Spleen (tissue), 11 donors: ENCODE measurements around the gene RNASE2. TPM values are rescaled to one million over a fixed set of nuclear protein-coding genes. Genes with fewer than 3 reads are reported as not detected.
A peak's percentile ranks its signal among the peaks of the same experiment; 100 is the strongest.

Experiments
- DNase-seq: peaks from one replicate; pipeline ENCODE4 v3.0.0-alpha.2; 2020
- H3K27ac ChIP-seq, 8 donors: fragments of 200-600 bp; sonication (generic) in 7 of 8; 1 replicate in 4 of 8; 2 replicates in 4 of 8; pipeline versions ENCODE4 v1.5.0 to v1.8.0; 2016 to 2021; ENCODE audit warnings: inconsistent platforms in 4 of 8, mild to moderate bottlenecking in 4 of 8, moderate library complexity in 1 of 8
- H3K27me3 ChIP-seq, 7 donors: fragments of 200-600 bp; sonication (generic) in 6 of 7; replicated peaks in 1 of 7; 1 replicate in 4 of 7; 2 replicates in 3 of 7; pipeline versions ENCODE4 v1.5.0 to v1.8.0; 2016 to 2021; ENCODE audit warnings: inconsistent platforms in 3 of 7, mild to moderate bottlenecking in 1 of 7
- H3K36me3 ChIP-seq, 6 donors: fragments of 200-600 bp; sonication (generic) in 5 of 6; 1 replicate in 4 of 6; 2 replicates in 2 of 6; pipeline versions ENCODE4 v1.5.0 to v1.8.0; 2016 to 2021; ENCODE audit warnings: inconsistent platforms in 2 of 6
- H3K4me1 ChIP-seq, 6 donors: fragments of 200-600 bp; sonication (generic) in 5 of 6; 1 replicate in 3 of 6; 2 replicates in 3 of 6; pipeline versions ENCODE4 v1.5.0 to v1.8.0; 2016 to 2021; ENCODE audit warnings: inconsistent platforms in 3 of 6
- H3K4me3 ChIP-seq, 8 donors: fragments of 200-600 bp; sonication (generic) in 7 of 8; 1 replicate in 4 of 8; 2 replicates in 4 of 8; pipeline versions ENCODE4 v1.5.0 to v1.8.0; 2016 to 2021; ENCODE audit warnings: inconsistent platforms in 4 of 8, mild to moderate bottlenecking in 4 of 8, moderate library complexity in 2 of 8
- H3K9me3 ChIP-seq, 8 donors: fragments of 200-600 bp; sonication (generic) in 7 of 8; 1 replicate in 4 of 8; 2 replicates in 4 of 8; pipeline versions ENCODE4 v1.5.0 to v1.8.0; 2016 to 2021; ENCODE audit warnings: inconsistent platforms in 4 of 8
- CTCF ChIP-seq, 11 experiments: fragments of 200-600 bp in 7 of 11; fragments of 450-650 bp in 4 of 11; sonication (generic) in 4 of 11; IDR thresholded peaks in 8 of 11; conservative IDR thresholded peaks in 3 of 11; 1 replicate in 7 of 11; 2 replicates in 4 of 11; pipeline versions ENCODE4 v1.4.0 to v1.8.0; 2016 to 2021; ENCODE audit warnings: antibody characterized with exemption in 11 of 11, inconsistent platforms in 4 of 11, mild to moderate bottlenecking in 1 of 11
- POLR2A ChIP-seq, 3 donors: fragments of 450-650 bp; IDR thresholded peaks; one replicate each; pipeline ENCODE4 v1.5.1; 2017; ENCODE audit warnings: antibody characterized with exemption in 3 of 3, mild to moderate bottlenecking in 1 of 3
- POLR2AphosphoS5 ChIP-seq, 3 donors: sonication (generic); formaldehyde crosslinking; IDR thresholded peaks; one replicate each; pipeline ENCODE4 v1.5.1; 2017; ENCODE audit warnings: antibody characterized with exemption in 3 of 3
- WGBS, 5 donors: extraction: QIAGEN DNeasy Blood & Tissue Kit in 3 of 5; methylation state at CpG; one replicate each; pipeline versions ENCODE4 v1.1.5 to v1.1.7; 2013 to 2018; 5-methylcytosine and 5-hydroxymethylcytosine counted together
- intact Hi-C: fragments of 100-400 bp; cut with DNase I; formaldehyde crosslinking; loops from one replicate; pipeline ENCODE4 v1.15.0; 2023; ENCODE audit warnings: low total_unique reads
- polyA plus RNA-seq, 3 donors: library from polyadenylated mRNA; stranded (reverse); fragments of 200-250 nt; gene quantifications; one replicate each; pipeline ENCODE4 v1.2.1, GENCODE V29; 2013
- total RNA-seq, 7 donors: library from RNA; depleted of rRNA in 3 of 7; stranded (reverse); fragments of >200 nt in 3 of 7; fragmentation: NEBNext Ultra II Directional in 4 of 7; extraction: Animal tissue kit (Norgen Biotek cat#: 25700) in 4 of 7; gene quantifications; one replicate each; pipeline versions ENCODE4 v1.1.0 to v1.2.1, GENCODE V29; 2016 to 2021
- donor health status: healthy with polysubstance abuse.
- donor health status: DM: no; HTN: no; CAD: no; lungs with moderate emphysema.
- donor health status: DM: no; HTN: no; CAD: no.
- donor health status: Bipolar disorder and iron deficiency.
- donor health status: healthy.
- donor health status: DM: no; HTN: no; CAD: no.
- donor health status: DM: yes; HTN: yes; CAD: no.

RNASE2 gene
- total and polyA plus RNA-seq, 10 donors: 4.5 to 27.6 (median 11.4) TPM

- Histone ChIP-seq H3K4me1 (no peaks in the 10 kb centered on the region), H3K27ac (peak within 1 kb of the TSS in 1 of 8 donors; percentile 0), H3K27me3 (no peaks in the 10 kb centered on the region), H3K4me3 (no peak within 1 kb of the TSS), H3K9me3 (no peaks in the 10 kb centered on the region), H3K36me3 (peaks cover 2 to 46% (median 37%) of the 10 kb centered on the region in 6 donors)
- 68 to 80% (median 76%) methylated on average over 6 of the region's 6 CpGs for WGBS, 5 donors
- DNase-seq: no peak
- no peak for TF ChIP-seq POLR2AphosphoS5 (IDR thresholded peaks at IDR 0.05)
- no peak for TF ChIP-seq POLR2A (IDR thresholded peaks at IDR 0.05)
- TF ChIP-seq CTCF (IDR thresholded peaks at IDR 0.05 in 8 of 11, conservative IDR thresholded peaks at IDR 0.05 in 3 of 11): no peak
- intact Hi-C loops: no loop called here
Observed at GRCh38 chr14:20998674-20999366, 43.5 kb downstream of the RNASE2 start, which contains the start of gene SLC39A2. Gene SLC39A2, plus strand, starts transcription at chr14:20999293. Its CDS starts 154 bp downstream, at chr14:20999447.

DNA sequence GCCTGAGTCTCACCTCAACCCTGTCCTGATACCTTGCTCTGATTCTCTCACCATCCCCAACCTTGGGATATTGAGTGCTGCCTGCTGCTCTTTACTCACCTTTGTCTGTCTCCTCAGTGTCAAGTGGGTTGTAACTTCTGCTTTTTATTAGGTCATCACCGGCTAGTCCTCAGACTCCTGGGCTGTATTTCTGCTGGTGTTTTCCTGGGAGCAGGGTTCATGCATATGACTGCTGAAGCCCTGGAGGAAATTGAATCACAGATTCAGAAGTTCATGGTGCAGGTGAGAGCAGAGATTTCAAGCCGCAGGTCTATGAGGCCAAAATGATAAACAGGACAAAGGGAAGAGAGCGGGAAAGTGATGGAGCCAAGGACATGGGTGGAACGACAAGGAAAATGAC lies 44.3 kb downstream of the RNASE2 start:
- no peaks in the 10 kb centered on the region for H3K27me3 ChIP-seq
- TF ChIP-seq CTCF (IDR thresholded peaks at IDR 0.05 in 8 of 11, conservative IDR thresholded peaks at IDR 0.05 in 3 of 11) (no peak), POLR2A (IDR thresholded peaks at IDR 0.05) (no peak), POLR2AphosphoS5 (IDR thresholded peaks at IDR 0.05) (no peak)
- WGBS, 5 donors: 78 to 86% (median 78%) methylated on average over 4 of the region's 4 CpGs
- H3K9me3 ChIP-seq: no peaks in the 10 kb centered on the region
- DNase-seq: no peak
- no peak overlapping the region for H3K27ac ChIP-seq
- no peak overlapping the region for H3K4me3 ChIP-seq
- no peaks in the 10 kb centered on the region for H3K4me1 ChIP-seq
- peaks cover 2 to 38% (median 29%) of the 10 kb centered on the region in 6 donors for H3K36me3 ChIP-seq
- intact Hi-C loops: no loop called here

DNA sequence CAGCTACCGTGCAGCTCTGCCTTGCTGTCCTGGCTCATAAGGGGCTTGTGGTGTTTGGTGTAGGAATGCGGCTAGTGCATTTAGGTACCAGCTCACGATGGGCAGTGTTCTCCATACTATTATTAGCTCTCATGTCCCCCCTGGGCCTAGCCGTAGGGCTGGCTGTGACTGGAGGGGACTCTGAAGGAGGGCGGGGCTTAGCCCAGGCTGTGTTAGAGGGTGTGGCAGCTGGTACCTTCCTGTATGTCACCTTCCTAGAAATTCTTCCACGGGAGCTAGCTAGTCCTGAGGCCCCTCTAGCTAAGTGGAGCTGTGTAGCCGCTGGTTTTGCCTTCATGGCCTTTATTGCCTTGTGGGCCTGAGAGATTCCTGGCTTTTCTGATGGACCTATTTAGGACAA lies 45.9 kb downstream of the RNASE2 start:
- H3K27ac ChIP-seq: no peak overlapping the region
- H3K9me3 ChIP-seq: no peaks in the 10 kb centered on the region
- TF ChIP-seq POLR2A (IDR thresholded peaks at IDR 0.05) (no peak), POLR2AphosphoS5 (IDR thresholded peaks at IDR 0.05) (no peak), CTCF (IDR thresholded peaks at IDR 0.05 in 8 of 11, conservative IDR thresholded peaks at IDR 0.05 in 3 of 11) (no peak)
- intact Hi-C loops: no loop called here
- DNase-seq: no peak
- H3K4me3 ChIP-seq: no peak overlapping the region
- no peaks in the 10 kb centered on the region for H3K27me3 ChIP-seq
- 68 to 86% (median 81%) methylated on average over 6 to 7 of the region's 7 CpGs for WGBS, 5 donors
- H3K4me1 ChIP-seq: no peaks in the 10 kb centered on the region
- peaks cover 0 to 22% (median 13%) of the 10 kb centered on the region in 6 donors for H3K36me3 ChIP-seq

DNA sequence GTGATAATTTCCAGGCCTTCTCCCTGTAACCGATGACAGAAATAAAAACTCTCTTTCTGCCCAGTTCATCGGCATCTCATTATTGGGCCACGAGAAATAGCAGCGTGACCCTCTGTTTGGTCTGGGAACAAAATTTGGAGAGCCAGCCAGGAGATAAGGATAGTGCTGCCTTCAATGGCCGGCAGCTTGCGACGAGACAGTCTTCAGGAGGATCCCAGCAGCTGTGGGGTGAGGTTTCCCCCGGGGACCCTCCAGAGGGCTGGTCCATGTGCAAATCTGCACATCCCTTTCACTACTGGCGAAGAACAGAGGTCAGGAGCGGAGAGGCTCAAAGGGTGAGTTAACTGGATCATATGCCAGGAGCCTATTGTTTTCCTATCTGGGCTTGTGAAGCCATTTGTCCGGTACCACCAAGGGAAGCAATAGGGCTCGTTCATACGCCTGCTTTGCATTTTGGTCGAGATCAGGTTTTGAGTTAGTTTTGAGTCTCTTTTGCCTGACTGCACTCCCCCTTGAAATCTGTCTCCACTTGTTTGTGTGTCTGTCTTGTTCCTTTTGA lies 48.6 kb downstream of the RNASE2 start:
- Histone ChIP-seq H3K9me3 (no peaks in the 10 kb centered on the region), H3K4me3 (no peak overlapping the region), H3K36me3 (no peaks in the 10 kb centered on the region), H3K27ac (no peak overlapping the region), H3K4me1 (no peaks in the 10 kb centered on the region), H3K27me3 (no peaks in the 10 kb centered on the region)
- WGBS, 5 donors: 91 to 93% (median 93%) methylated on average over 13 to 14 of the region's 14 CpGs
- DNase-seq: no peak
- intact Hi-C loops: no loop called here
- no peak for TF ChIP-seq POLR2AphosphoS5 (IDR thresholded peaks at IDR 0.05)
- TF ChIP-seq CTCF (IDR thresholded peaks at IDR 0.05 in 8 of 11, conservative IDR thresholded peaks at IDR 0.05 in 3 of 11): no peak
- TF ChIP-seq POLR2A (IDR thresholded peaks at IDR 0.05): no peak
